Suppressor macrophage treated with lipopolysaccharide for 4 hours (primary cell): ENCODE data around the gene CTBP2.

Source experiments
- DNase-seq: peaks from one replicate; pipeline ENCODE4 v3.0.0-alpha.2; 2020

The CTBP2 gene

DNA sequence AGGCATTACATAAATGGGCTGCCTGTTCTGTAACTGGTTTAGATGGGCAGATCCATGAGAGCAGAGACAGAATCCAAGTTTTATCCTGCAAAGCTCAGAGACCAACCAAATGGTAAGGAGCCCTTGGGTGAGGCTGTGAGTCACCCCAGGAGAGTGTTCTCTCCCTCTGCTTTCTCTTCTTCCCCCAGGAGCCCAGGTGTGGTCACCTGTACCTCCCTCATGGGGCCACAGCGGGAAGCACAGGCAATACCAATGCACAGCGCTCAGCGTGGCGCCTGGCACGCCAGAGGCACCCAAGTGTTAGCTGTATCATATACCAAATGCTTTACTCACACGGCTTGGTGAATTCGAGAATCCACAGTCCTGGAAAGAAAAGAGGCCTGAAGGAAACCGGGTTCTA, 39.4 kb downstream of the CTBP2 start:
- no peak for DNase-seq

- DNase-seq = no peak
Measured at GRCh38 chr10:125120053-125120710, 40.2 kb downstream of the CTBP2 start.

GRCh38 chr10:125118701-125119100, 41.7 kb downstream of the CTBP2 start:
- no peak for DNase-seq

DNA sequence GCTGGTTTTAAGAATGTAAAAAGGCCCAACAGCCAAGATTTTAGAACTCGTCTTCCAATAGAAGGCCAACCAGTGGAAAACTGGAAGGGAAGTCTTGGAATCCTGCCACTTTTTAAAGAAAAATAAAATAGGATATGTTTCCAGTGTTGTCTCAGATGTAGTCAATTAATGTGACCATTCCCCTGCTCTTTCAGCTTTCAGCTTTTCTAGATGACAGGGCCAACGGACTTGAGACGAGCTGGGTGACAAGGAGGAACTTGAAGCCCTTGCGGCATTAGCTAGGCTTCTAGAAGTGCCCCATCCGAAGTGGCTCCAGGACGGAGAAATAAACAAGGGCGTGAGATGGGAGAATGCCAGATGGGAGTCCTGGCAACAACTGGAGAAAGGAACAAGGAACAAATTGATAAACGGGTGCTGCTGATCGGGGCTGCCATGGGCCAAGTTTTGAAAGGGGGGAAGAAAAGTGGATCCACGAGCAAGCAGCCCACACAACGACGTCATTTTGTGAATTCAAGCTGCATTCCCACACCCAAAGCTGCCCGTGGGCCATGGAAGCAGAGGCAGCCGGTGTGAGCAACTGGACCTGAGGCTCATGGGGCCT, 42.3 kb downstream of the CTBP2 start:
- DNase-seq = no peak

DNA sequence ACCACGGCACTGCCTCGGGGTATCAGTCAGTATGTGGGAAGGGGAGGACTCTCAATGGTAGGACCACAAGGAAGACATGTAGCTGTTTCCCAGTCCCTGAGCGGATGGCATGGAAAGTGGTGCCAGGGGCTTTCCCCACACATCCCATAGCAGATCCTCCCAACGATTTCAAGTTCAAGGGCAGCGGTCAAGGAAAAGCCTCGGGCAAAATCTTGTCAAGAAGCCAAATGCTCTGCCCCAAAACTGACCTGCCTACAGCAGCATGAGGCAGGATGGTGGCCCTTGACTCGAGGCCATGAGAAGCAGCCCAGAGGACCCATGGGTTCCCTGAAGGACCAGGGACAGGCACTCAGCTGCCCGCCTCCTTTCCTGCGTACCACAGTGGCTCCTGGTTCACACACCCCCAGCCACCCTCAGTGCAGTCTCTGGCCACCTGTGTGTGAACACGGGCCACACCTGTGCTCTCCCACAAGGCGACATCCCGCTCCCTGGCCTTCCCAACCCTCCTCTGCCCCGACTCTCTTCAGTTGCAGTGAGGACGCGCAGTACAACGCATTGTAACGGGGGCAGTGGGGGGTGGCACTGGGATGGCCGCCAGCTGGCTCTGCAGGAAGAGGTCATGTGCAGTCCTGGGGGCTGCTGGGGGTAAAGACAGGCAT, 43.6 kb downstream of the CTBP2 start:
- no peak for DNase-seq

DNA sequence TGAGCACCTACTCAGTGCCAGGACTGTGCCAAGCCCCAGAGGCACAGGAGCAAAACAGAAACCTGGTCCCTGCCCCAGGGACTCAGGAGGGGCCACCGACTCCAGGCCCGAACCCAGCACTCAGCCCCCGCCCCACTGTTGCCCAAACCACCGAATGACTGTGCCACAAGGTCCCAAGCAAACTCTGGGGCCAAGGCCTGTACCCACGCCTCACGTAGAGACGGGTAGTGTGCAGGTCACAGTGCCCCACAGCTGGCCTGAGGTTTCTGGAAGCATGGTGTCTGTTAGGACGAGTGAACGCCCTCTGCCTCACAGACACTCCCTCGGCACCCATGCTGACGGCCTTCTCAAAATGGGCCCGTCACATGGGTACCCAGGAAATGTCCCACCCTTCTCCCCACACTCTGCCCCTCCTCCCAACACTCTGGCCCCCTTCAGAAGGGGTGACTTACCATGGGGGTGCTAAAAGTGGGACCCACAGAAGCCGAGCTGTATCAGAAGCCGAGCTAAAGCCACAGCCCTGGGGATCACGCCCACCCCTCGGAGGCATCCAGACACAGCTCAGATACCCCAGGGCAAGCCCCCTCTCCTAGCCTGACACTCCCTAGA, 44.2 kb downstream of the CTBP2 start:
- no peak for DNase-seq

DNA sequence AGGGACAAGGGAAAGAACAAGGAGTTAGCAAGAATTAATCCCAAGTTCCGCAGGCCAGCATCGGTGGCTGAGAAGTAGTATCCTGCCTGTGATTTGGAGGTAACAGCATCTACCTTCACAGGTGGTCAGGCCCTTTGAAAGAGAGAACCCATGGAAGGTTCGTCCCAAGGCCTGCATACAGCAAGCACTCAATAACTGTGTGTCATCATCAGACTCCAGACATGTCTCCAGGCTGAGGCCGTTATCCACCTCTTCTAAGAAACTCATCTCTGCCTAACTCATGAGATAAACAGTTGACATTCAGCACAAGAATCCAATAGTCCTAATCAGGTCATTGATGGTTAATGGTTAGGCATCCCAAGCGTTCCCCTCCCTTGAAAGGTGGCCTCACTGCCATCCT, 45.0 kb downstream of the CTBP2 start:
- DNase-seq = no peak

GRCh38 chr10:125114761-125115391, 45.5 kb downstream of the CTBP2 start:
- DNase-seq = no peak

GRCh38 chr10:125113691-125114371, 46.5 kb downstream of the CTBP2 start:
- no peak for DNase-seq

GRCh38 chr10:125112697-125113494, 47.5 kb downstream of the CTBP2 start:
- DNase-seq = no peak

DNA sequence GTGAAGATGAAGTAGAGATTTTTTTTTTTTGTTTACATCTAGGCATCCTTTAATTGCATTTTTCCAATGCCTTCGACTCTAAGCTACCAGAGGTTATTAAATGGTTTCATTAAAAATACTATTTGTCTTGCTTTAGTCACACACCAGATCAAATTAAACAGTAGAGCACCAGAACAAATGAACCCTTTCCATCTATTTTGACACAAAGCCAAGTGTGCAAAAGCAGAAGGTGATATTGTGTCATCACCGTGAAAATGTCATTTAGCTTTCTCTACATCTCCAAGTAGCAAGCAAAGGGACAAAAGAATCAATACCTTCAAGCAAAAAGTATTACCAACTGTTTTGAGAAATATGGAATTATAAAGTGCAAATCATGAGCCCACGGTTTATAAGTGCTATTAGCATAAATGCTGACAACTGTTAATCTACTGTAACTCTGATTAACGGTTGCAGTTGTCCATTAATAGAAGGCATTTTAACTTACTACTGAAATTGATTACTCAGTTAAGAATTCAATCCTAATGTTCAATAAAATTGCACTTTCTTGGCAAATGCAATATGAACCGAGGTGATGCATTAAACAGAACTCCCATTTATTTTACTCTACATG, 49.1 kb downstream of the CTBP2 start:
- DNase-seq = no peak

GRCh38 chr10:125107965-125108580, 52.3 kb downstream of the CTBP2 start:
- DNase-seq = no peak

- DNase-seq = no peak
Measured at GRCh38 chr10:125107166-125107949, 53.0 kb downstream of the CTBP2 start.

DNA sequence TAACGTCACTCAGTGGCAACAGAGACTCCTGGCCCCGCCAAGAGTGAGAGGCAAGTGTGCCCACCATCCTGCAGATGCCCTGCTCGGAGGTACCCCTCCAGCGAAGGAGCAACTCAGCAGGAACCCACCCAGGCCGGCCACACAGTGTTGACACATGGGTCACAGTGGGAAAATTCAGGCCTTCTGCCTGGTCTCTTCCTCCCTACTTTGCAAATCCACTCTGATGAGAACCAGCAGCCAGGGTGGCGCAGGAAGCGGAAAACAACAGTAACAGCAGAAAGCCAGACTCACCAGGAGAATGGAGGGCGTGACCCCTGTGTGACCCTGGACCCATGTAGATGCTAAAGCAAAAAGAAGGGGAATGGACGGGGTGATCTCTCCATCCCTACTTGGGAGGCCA, 53.8 kb downstream of the CTBP2 start:
- DNase-seq = no peak

- no peak for DNase-seq
Measured at GRCh38 chr10:125105706-125106255, 54.6 kb downstream of the CTBP2 start.

DNA sequence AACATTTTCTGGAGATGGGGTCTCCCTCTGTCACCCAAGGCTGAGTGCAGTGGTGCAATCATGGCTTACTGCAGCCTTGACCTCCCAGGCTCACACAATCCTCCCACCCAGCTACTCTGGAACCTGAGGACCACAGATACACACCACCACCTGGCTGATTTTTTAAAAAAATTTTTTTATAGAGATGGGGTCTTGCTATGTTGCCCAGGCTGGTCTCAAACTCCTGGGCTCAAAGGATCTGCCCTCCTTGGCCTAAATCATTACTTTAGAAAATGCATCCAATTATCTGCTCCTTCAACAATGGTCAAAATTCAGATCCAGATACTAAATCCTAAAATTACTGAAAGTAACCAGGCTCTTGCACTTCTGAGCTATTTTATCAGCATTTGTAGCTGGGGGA, 55.2 kb downstream of the CTBP2 start:
- DNase-seq = no peak

- no peak for DNase-seq
Measured at GRCh38 chr10:125104559-125104958, 55.8 kb downstream of the CTBP2 start.

- DNase-seq = no peak
Measured at GRCh38 chr10:125103924-125104323, 56.4 kb downstream of the CTBP2 start.

GRCh38 chr10:125103466-125103865, 56.9 kb downstream of the CTBP2 start:
- DNase-seq = no peak

GRCh38 chr10:125102821-125103220, 57.5 kb downstream of the CTBP2 start:
- no peak for DNase-seq
